ENCODE measurements around the gene SLC51B.

- no peak for TF ChIP-seq MXI1 (IDR thresholded peaks at IDR 0.05; ENCODE audit: borderline replicate concordance, low read depth, low read length)
- TF ChIP-seq CTCF (conservative IDR thresholded peaks at IDR 0.05; ENCODE audit: low read depth, low read length): no peak
- no peak for TF ChIP-seq NFE2L2 (IDR thresholded peaks at IDR 0.05; ENCODE audit: low read depth, low read length)
- TF ChIP-seq POLR2A (IDR thresholded peaks at IDR 0.05; ENCODE audit: low read depth, low read length): no peak
- TF ChIP-seq USF2 (IDR thresholded peaks at IDR 0.05; ENCODE audit: low read depth, low read length): no peak
- TF ChIP-seq SMC3 (IDR thresholded peaks at IDR 0.05; ENCODE audit: low read depth, low read length): no peak
- no peak for TF ChIP-seq RAD21 (IDR thresholded peaks at IDR 0.05; ENCODE audit: low read length)
- no peak for TF ChIP-seq CEBPB (IDR thresholded peaks at IDR 0.05; ENCODE audit: low read depth, low read length)
Observed at GRCh38 chr15:65071381-65071811, 26.2 kb downstream of the SLC51B start.

All from IMR-90 (cell line).